Stimulated activated CD4-positive, alpha-beta T cell treated with anti-CD3 and anti-CD28 coated beads, Interleukin-15, amount 100 ng/mL, for 1 hour (primary cell): ENCODE measurements around the gene ADGB.
"Not testable (repeated sequence)": the region's sequence is repeated elsewhere in the genome, so short reads cannot be mapped to it uniquely, and the experiment has no call there.

Experiments used
- DNase-seq, 2 donors: peaks; one replicate each; pipeline ENCODE4 v3.0.0-alpha.2; 2020; ENCODE audit warnings: low read depth in 1 of 2, low spot score in 1 of 2

ADGB gene

GRCh38 chr6:146814148-146814750, 215.5 kb downstream of the ADGB start:
- no peak for DNase-seq

GRCh38 chr6:146815511-146816462, 217.0 kb downstream of the ADGB start:
- not testable (repeated sequence) for DNase-seq

- DNase-seq, result no peak
Observed at GRCh38 chr6:146819596-146820320, 221.0 kb downstream of the ADGB start.

GRCh38 chr6:146827216-146827928, 228.6 kb downstream of the ADGB start:
- no peak for DNase-seq

GRCh38 chr6:146829792-146830565, 231.2 kb downstream of the ADGB start:
- DNase-seq, result no peak

- DNase-seq, result no peak
Observed at GRCh38 chr6:146833157-146833556, 234.4 kb downstream of the ADGB start.

GRCh38 chr6:146840216-146840615, 241.4 kb downstream of the ADGB start:
- no peak for DNase-seq

- no peak for DNase-seq
Observed at GRCh38 chr6:146840641-146841040, 241.9 kb downstream of the ADGB start.

- DNase-seq, result no peak
Observed at GRCh38 chr6:146847426-146847825, 248.7 kb downstream of the ADGB start.

- DNase-seq, result no peak
Observed at GRCh38 chr6:146850238-146850896, 251.6 kb downstream of the ADGB start.

- DNase-seq, result no peak
Observed at GRCh38 chr6:146850981-146851380, 252.2 kb downstream of the ADGB start.

- no peak for DNase-seq
Observed at GRCh38 chr6:146851837-146852236, 253.1 kb downstream of the ADGB start.

- not testable (repeated sequence) for DNase-seq
Observed at GRCh38 chr6:146854521-146855255, 255.9 kb downstream of the ADGB start.

GRCh38 chr6:146855889-146856288, 257.1 kb downstream of the ADGB start:
- no peak for DNase-seq

GRCh38 chr6:146856296-146856695, 257.5 kb downstream of the ADGB start:
- no peak for DNase-seq

- DNase-seq, result peak; percentile 41 to 62
Observed at GRCh38 chr6:146857180-146857979, 258.6 kb downstream of the ADGB start.

GRCh38 chr6:146857980-146858347, 259.2 kb downstream of the ADGB start:
- no peak for DNase-seq

- no peak for DNase-seq
Observed at GRCh38 chr6:146859206-146859605, 260.4 kb downstream of the ADGB start.
